Stimulated activated CD8-positive, alpha-beta memory T cell treated with anti-CD3 and anti-CD28 coated beads, Interleukin-12 subunit alpha, Interleukin-12 subunit beta, amount 100 ng/mL, for 1 hour (primary cell): ENCODE measurements around the gene CEPT1.

Source experiments
- DNase-seq: peaks from one replicate; pipeline ENCODE4 v3.0.0-alpha.2; 2020; ENCODE audit warnings: low read depth

The CEPT1 gene

DNA sequence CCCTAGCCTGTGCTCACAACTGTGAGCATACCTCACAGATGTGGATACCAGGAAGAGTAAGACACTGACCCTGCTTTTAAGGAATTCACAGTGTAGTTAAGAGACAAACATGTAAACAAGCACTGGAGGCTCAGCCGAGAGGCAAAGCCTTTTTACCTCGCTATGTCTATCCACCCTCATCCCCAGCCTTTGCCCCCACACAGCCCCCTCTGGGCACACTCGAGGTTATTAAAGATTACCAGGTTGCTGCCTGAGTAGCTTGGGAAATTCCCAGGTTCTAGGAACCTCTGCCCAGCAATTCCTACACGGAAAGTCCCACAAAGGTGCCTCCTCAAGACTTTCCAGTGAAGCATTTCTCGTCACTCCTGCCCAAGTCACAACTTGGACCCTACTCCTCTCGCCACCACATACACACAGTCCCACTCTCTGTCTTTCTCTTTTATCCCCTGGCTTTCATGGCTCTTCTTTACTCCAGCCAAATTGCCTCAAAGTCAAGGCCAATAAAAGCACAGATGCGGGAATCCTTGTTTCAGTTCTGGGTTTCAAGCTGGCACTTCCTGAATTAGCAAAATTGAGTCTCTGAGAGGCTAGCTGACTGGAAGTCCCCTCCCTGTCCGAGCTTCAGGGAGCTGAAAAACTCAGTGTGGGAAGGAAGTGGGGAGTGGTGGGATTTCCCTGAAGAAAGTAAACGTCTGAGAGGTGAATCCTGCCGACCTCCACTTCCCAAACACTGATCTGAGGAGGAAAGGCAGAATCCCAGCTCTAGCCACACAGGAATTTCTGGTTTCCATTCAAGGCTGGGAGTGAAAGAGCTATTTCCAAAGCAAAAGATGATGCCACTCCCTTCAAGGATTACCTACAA, 52.9 kb downstream of the CEPT1 start:
- DNase-seq: no peak

DNA sequence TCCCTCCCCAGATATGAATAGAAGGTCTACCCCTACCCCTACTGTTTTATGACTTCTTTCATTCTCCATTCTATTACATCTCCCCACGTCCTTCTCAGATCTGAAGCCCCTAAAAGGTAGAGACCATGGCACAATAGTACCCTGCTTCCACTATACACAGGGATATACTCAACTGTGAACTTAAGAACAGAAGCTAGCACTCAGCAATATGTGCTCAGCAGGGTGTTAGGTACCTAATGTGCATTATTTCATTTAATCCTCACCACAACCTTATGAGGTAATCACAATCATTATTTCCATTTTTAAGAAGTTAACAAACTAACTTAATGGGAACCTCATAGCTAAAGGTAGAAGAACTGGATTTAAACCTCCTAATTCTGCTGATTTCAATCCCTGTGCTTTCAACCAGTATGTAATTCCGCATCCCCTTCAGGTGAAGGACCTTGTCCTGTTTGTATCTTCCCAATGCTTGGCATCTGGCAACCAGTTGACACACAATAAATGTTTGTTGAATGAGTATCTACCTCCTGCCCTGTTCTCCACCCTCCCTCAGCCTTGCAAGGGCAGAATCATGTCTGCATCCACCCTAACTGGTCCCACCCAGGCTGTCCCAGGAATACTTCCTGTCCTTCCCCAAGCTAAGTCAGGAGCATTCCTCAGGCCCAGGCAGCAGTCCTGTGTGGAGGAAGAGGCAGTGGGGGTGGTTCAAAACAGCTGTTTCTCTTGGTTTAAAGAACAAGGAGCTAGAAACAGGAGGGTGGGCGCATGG, 53.9 kb downstream of the CEPT1 start:
- DNase-seq: no peak

DNA sequence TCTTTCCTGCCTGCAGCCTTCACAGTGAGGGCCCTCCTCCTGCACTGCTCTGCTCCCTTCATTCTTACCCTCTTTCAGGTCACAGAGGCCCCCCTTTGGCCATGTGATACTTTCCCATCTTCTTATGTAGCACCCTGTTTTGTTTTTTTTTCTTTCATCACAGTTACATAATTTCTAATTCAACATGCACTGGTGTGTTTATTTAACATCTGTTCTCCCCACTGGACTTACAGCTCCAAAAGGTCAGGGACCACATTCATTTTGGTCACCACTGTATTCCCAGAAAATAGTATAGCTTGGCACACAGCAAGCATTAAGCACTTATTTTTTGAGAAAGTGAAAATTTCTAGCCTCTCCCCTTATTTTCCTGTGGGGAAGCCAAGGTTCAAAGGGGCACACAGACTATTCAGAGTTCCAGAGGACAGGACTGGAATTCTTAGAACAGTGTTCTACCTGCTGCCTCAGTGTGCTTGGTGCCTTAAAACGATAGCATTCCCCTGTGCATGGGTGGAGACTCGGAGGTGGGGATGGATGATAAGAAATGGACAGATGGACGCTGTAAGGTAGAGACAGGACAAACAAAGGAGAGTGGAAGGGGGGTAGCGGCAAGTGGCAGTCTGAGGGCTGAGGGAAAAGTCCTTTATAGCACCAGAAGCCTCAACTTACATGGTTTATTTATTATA, 55.1 kb downstream of the CEPT1 start:
- no peak for DNase-seq

DNA sequence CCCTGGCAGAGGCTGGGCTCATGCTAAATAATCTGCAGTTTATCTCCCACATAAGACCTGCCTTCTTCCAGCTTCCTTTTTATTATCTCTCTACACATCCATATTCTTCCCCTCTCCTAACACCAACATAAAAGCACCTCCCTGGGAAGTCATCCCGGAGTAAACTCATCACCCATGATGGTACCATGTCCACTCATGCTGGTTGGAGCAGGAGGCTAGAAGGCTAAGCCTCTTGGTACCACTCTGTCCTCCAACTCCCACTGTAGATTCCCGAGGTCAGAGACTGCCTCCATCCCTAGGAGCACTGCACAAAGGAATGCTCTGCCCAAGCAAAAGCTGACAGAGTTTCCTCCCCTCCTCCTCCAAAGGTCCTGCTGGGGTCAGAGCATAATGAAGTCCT, 56.2 kb downstream of the CEPT1 start:
- no peak for DNase-seq

DNA sequence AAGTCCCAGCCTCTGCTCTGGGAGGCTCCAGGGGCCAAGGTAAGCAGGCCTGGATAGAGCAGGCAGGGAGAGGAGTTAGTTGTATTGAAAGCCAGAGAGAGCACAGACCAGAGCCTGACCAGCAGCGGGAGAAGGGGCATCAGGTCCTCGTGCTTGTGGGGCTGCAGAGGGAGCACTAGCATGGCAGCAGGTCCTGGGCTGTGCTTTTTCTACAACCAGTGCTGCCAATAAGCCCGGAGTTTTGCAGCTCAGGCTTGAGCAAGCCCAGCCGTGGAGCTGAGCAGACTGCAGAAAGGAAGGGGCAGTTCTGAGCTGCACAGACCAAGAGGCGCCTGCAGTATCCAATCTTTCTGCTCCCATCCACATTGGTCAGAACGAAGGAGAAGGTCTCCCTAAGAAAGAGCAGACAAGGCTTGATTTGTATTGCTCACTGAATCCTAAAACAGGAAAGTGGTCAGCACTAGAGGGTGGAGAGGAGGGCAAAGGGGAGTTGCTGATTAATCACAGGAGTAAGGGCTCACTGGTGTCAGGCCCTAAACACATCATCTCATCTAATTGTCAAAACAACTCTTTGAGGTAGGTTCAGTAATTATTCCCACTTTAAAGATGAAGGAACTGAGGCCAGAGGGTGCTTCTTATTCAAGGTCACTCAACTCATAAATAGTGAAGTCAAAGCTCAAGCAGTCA, 57.7 kb downstream of the CEPT1 start:
- peak; percentile 59 for DNase-seq

DNA sequence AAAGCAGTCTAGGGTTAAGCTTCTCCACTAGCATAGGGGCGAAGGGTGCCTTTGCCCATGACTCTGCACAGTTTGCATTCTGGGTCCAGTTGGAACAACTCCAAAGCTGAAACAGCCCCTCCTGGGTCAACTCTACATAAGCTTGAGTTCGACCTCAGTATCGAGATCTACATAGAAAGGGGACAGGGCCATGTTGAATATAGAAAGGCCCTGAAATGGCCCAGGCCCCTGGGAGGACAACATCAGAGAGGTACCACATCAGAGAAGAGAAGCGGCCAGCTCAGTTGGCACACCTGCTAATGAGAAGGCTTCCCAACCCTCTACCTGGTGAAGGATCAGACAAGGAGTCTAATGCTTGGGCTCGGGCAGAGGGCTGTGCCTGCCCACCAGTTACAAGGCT, 58.8 kb downstream of the CEPT1 start:
- no peak for DNase-seq

DNA sequence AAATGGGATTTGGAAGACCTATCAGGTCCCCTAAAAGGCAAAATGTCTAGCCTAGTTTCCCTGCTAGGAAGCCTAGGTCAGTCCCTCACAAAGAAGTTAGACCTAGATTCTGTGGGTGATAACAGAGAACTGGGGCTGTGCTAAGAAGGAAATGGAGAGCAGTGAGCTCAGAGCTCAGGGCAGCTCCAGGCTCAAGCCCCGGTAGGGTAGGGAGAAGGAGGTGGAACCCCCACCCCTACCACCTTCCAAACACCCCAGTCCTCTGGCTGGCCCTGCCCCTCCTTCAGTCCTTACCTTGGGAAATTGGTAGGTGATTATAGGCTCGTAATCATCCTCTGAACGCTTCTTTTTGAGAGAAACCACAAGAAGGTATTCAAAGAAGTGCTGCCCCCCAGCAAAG, 59.3 kb downstream of the CEPT1 start:
- DNase-seq: no peak

DNA sequence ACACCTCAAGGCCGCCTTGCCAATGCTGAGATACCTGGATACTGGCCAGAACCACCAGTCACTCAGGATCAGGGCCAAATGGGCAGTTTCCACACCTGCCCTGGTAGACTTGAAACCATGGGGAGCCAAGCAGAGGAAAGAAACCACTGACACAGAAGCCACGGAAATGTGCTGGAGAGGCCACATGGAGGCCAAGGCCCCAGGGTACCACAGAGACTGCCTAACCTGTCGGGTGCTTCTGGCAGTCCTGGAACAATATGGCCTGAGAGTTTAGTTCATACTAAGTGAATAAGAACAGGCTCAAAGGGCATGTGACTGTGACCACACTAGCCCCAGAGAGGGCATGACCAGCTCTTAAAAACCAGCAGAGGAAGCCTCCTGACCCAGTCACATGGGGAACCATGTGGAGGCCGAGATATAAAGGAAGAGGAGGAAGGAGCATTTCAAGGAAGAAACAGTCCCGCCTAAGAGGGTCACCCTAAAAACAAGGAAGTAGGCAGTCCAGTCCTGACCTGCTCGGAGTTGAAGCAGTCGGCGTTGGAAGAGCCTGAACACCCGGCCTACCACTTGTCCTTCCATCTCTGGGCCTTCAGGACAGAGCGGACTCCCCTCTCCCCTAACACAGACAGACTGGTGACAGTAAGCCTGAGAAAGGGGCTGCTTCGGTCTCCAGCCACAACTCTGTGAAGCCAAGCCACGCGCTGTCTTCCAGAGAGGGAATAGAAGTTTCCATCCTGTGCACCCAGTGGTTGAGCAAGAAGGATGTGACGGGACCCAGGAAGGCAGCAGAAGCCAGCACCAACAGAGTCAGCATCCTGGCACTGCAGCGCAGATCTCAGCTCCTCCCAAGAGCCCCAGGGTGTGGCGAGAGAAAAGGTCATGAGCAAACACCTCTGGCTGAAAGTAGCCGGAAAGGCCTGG, 60.1 kb downstream of the CEPT1 start, which contains the start of gene DENND2D:
TSS of gene DENND2D (minus strand) at position 766 of the 921 bp plus-strand sequence. CDS start at position 579, 187 bp downstream.
- peak; percentile 37 for DNase-seq

DNA sequence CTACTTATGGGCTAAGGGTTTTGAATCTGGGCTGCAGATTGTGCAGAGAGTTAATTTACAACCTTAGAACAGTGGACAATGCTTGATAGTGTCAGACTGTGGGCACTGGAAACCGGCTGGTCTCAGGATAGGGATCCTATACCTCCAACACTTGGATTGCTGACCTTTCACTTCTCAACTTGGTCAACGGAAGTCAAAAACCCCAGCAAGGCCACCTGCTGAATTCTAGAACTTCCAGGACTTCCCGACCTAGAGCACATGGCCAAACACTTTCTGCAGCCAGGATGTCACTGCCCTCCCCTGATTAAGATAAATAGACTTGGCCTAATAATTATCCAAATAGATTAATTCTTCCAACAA, 60.8 kb downstream of the CEPT1 start:
- no peak for DNase-seq

DNA sequence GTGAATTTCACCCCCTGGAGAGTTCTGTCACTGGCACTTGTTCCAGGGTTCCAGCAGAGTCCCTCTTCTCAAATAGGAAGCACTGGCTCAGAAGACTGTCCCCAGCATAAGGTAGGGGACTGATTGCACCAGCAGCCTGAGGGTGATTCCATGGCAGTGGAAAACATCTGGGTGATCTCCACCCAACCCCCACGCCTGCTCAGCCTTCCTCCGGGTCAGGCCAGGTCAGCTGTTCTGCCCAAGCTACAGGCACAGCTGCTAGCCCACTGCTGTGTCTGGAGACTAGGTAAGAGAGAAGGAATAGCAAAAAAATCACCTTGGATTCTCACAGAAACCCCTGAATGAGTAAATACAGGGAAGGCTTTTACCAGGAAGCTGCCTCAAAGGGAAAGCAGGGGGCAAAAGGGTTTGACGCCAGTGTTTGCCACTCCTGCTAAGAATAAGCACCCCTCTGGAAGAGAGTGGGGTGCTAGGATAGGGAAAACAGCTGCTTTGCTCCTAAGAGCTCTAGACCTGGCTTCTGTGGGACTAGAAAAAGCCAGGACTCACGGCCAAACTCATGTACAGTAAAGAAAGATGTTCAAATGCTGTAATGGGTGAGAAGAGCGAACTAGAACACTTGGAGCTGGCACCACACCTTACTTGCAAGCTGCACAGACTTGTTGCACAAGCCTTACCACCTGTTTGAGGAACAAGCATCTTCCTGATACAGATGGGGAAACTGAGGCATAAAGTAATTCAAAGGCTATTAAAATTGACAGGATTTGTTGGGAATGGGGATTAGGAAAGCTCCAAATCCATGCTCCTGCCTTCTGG, 61.5 kb downstream of the CEPT1 start:
- DNase-seq: no peak

DNA sequence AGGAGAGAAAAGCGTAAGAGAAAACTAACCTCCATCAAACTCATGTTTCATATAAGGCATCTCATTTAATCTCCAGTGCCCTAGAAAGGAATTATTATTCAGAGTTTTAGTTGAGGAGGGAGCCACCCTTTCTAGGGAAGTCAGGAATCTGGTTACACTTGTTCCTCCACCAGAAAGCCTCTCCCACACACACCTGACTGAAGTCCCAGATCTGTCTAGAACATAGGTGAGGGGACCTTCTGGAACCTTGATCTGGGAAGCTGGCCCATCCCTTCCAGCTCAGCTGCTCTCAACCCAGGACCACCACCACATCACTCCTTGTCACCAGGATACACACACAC, 62.3 kb downstream of the CEPT1 start:
- no peak for DNase-seq

DNA sequence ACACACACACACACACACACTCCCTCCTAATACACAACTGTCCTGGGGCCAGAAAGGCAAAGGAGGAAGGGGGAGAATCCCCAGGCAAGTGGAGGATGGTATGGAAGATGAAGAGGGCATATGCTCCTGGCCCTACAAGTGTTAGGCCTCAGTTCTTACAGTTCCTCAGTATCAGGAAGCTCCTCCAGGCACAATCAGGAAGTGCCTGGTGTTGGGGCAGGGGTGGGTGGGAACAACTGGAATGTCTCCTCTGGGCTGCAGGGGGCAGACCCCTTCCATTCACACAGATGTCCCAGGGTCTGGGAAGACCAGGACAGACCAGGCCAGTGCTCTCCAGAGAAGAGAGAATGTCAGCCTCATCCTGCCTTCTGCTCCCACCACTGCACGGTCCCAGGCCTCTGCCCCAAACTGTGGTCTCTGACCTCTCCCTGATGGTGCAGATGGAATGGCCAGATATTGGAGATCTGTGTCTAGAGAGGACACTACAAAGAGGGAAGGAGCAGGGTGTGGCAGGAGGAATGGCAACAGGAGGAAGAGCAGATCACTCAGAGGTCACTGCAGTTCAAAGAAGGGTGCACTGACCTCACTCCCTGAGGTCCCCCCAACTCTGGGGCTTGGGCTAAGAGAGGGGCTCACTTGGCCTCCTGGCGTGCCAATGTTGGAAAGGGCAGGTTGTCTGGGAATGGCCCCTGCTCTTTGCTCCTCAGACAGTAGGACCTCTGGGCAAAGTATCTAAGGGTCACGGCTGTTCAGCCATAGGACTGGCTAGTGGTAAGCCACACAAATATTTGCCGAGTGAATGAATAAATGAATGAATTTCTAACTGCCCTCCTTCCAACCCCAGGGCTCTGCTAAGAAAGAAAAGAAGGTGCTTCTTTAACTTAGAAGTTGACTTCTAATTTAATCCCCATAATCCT, 62.9 kb downstream of the CEPT1 start:
- no peak for DNase-seq

DNA sequence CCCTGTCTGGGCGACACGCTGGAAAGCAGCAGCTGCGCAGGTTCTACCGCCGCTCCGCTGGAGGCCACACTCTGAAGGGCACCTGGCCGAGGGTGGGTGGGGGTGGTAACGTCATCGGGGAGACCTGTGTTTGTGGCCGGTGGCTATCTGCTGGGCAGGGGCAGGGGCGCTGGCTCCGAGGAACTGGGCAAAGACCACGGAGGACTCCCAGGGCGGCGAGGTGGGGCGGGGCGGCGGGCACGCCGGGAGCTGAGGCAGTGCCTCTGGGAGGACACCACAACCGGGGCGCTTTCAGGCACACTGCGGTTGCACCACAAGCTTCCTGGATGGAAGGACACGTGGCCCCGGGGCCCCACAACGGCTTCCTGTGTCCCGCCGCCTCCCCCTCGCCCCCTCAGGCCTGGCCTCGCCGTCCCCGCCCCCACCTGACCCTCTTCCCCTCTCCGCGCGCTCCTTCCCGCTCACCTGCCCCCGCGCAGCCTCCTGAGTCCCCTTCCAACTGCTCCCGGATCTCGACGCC, 63.7 kb downstream of the CEPT1 start:
- peak; percentile 77 for DNase-seq

DNA sequence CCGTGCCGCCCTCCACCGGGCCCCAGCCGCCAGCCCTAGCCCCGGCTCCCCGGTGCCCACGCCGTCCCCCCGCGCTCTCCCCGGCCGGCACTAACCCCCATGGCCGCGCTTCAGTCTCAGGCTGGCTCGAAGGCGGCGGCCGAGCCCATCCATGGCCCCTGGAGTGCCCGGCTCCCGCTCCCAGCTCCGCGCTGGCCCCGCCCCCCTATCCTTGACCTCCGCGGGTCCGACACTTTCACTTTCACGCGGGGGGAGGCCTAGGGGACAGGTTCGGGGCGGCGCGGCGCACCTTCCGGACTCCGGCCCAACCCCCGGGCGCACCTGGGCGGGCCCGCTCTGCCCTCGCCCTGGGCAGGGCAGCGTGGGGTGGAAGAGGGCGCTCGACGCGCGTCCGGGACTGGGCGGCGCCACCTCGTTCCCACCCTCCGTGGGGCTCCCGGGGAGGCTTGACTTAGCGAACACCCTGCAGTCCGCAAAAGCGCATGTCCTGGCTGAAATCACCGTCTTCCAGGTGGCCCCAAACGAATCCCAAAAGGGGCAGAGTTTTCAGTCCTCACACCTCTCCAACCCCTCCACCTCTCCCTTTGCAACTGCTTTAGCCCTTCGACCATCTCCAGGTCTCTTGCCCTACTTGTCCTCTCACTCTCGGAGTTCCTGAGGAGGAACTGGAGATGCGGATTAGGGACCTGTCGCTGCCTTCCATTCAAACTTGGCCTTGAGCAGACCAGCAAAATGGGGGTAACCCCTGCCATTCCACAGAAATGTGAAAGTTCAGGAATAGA, 64.4 kb downstream of the CEPT1 start:
- peak; percentile 64 for DNase-seq

DNA sequence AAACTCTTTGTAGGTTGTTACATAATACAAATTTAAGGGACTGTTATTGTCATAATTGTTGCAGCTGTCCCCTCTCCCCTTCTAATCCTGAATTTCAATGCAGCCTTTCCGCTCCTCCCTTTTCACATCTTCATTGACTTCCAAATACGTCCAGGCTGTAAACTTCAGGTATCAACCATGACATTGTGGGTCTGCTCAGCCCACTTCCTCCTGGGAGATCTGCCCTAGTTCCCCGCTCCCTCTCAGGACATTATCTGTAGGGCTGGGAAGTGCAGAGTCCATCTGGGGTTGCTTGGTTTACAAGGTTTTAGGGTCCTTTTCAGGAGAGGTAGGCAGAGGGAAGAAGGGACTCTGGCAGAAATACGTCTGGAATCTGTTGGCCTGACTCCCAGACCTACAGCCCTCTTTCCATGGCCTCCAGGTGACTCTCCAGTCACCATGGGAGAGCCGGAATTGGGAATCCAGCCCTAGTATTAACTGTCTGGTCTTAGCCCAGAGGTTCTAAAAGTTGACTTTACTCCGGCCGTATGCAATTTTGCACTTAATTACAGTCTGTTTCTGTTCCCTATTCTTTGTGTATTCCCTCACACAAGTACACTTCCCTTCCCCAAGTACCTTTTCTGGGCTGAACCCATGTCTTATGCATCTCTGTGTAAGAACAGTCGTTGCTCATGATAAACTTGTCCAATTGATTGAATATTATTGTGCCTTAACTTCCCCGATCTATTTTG, 65.1 kb downstream of the CEPT1 start:
- no peak for DNase-seq

DNA sequence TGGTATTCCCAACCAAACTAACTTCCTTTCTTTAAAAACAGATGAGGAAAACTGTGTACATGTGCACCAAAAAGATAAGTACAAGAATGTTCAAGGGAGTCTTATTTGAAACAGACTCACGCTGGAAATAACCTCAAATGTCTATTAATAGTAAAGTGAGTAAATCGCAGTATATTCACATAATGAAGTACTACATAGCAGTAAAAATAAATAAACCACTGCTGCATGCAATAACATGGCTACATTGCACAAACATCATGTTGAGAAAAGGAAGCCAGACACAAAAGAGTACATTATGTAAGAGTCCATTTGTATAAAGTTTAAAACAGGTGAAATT, 65.7 kb downstream of the CEPT1 start:
- no peak for DNase-seq

DNA sequence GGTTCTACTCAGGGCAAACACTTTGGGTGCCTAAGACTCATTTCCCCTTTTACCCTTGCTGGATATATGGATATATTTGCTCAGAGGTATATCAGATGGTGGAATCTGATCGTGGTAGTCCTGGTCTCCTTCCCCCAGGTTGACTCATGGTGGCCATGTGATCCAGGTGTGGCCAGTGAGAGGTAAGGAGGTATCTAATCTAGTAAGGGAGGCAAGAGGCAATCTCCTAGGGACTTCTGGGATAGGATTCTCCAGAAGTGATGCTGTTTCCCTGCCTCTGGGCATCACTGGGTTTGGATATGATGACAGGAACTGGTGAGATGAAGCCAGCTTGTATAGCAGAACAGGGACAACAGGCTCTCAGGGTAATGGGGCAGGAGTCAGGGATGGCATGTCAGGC, 68.9 kb downstream of the CEPT1 start:
- no peak for DNase-seq

DNA sequence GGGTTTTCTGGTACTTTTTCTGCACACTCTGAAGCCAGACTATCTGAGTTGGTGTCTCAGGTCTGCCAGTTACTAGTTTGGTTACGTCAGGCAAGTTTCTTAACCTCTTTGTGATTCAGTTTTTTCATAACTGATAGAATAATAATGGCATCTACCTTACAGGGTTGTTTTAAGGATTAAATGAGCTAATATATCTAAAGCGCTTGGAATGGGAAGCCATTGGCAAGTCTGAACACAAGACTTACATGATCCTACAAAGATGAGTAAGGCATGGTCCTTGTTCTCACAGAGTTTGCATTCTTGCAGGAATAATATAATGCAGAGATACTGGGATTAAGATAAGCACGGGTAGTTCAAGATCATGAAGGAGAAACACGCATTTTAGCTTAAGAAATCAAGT, 69.6 kb downstream of the CEPT1 start:
- no peak for DNase-seq
